Epithelial cell of prostate (primary cell): ENCODE data around the gene TTBK1.

Experiments used
- DNase-seq: peaks from one replicate; pipeline ENCODE4 v3.0.0-alpha.2; 2011; ENCODE audit warnings: low read depth, low spot score
- H3K27ac ChIP-seq: fragments of 450-650 bp; 2 replicates; pipeline ENCODE4 v1.5.1; 2017; ENCODE audit warnings: mild to moderate bottlenecking

The TTBK1 gene

DNA sequence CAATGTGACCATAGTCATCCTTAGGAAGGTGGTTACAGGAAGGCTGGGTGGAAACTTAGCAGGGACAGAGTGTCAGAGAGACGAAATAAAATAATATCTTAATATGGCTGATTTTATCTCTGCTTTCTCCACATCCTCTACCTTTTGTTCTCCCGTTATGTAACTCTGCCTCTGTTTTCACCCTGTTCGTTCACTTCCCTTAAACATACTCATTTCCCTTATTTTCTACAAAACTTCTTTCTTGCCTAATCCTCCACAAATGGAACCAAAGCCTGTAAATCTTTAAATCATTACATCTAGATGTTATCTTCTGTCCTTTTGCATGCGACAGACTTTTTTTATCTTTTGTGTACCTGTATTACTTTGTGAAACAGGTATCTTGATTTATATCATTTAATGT, 88.6 kb downstream of the TTBK1 start:
- no peak overlapping the region for H3K27ac ChIP-seq
- no peak for DNase-seq

GRCh38 chr6:43334466-43335095, 91.3 kb downstream of the TTBK1 start:
- no peak overlapping the region for H3K27ac ChIP-seq
- DNase-seq: no peak

DNA sequence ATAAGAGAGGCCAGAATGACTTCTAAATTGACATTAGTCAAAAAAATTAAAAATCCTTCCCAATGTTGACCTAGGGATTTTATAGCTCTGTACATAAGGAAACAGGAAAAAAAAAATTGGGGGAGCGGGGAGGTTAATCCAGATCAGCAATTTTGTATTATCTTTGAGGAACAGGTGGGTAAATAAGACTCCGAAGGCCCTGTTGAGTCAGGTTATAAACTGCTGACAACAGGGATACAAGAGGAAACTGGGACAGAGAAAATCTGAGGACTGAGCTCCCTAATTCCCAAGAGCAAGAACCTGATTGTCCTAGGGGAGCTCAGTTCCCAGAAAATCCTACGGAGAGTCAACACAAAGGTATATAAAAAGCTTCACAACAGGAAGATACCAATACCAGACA, 92.2 kb downstream of the TTBK1 start:
- DNase-seq: no peak

GRCh38 chr6:43336382-43336781, 93.1 kb downstream of the TTBK1 start:
- H3K27ac ChIP-seq: no peak overlapping the region
- DNase-seq: no peak

More for the DNA sequence above, 92.2 kb downstream of the TTBK1 start:
- no peak overlapping the region for H3K27ac ChIP-seq
